Caco-2 (cell line): ENCODE data around the gene NOVA2. TPM values are rescaled to one million over a fixed set of nuclear protein-coding genes. Genes with fewer than 3 reads are reported as not detected.

Experiments
- BruUV-seq: library from RNA; stranded (reverse); fragments of 400-500 nt; replicated peaks from 2 replicates; lab custom pipeline; 2021; lab: Mats Ljungman, UMichigan
- CTCF ChIA-PET: fragments of 300-600 bp; sonication (Branson Sonifier 250); formaldehyde crosslinking; loops from one replicate; lab custom pipeline; 2022; ENCODE audit warnings: antibody characterized with exemption; lab: Charles Lee
- POLR2A ChIA-PET: fragments of 300-600 bp; sonication (Branson Sonifier 250); formaldehyde crosslinking; loops from one replicate; lab custom pipeline; 2022; ENCODE audit warnings: antibody characterized with exemption; lab: Charles Lee
- DNase-seq, 2 experiments: peaks; one replicate each; pipeline versions ENCODE4 v3.0.0 to v3.0.0-alpha.2; 2020 to 2022
- H3K27me3 ChIP-seq: replicated peaks from 2 replicates; pipeline ENCODE4 v1.6.0; 2011; ENCODE audit warnings: low read length; ENCODE audit not compliant: control insufficient read depth, insufficient read depth
- H3K36me3 ChIP-seq: 2 replicates; pipeline ENCODE4 v1.5.1; 2011; ENCODE audit warnings: low read length; ENCODE audit not compliant: control insufficient read depth, insufficient read depth
- H3K4me1 ChIP-seq: fragments of 250-450 bp; sonication (Bioruptor Pico); 2 replicates; pipeline ENCODE4 v1.5.1; 2020; ENCODE audit warnings: mild to moderate bottlenecking
- H3K4me3 ChIP-seq: 2 replicates; pipeline ENCODE4 v1.5.1; 2011; ENCODE audit warnings: low read depth, mild to moderate bottlenecking, control low read depth, low read length
- H3K9me3 ChIP-seq: fragments of 250-450 bp; sonication (Bioruptor Pico); 2 replicates; pipeline ENCODE4 v1.5.1; 2020; ENCODE audit warnings: mild to moderate bottlenecking, moderate library complexity
- H3K27ac Mint-ChIP-seq: one replicate; pipeline ENCODE4 v1.8.0; 2022; ENCODE audit warnings: mixed read lengths; ENCODE audit not compliant: unreplicated experiment
- H3K27me3 Mint-ChIP-seq: one replicate; pipeline ENCODE4 v1.8.0; 2022; ENCODE audit warnings: mixed read lengths; ENCODE audit not compliant: insufficient read depth, unreplicated experiment
- H3K36me3 Mint-ChIP-seq: one replicate; pipeline ENCODE4 v1.8.0; 2022; ENCODE audit warnings: mild to moderate bottlenecking, mixed read lengths; ENCODE audit not compliant: insufficient read depth, unreplicated experiment
- H3K4me1 Mint-ChIP-seq: one replicate; pipeline ENCODE4 v1.8.0; 2022; ENCODE audit warnings: low read depth, mixed read lengths; ENCODE audit not compliant: unreplicated experiment
- H3K4me3 Mint-ChIP-seq: one replicate; pipeline ENCODE4 v1.8.0; 2022; ENCODE audit warnings: mild to moderate bottlenecking, moderate library complexity, mixed read lengths; ENCODE audit not compliant: unreplicated experiment
- H3K9me3 Mint-ChIP-seq: one replicate; pipeline ENCODE4 v1.8.0; 2022; ENCODE audit warnings: mixed read lengths; ENCODE audit not compliant: unreplicated experiment
- intact Hi-C: fragments of 100-400 bp; cut with micrococcal nuclease; formaldehyde crosslinking; loops from one replicate; pipeline ENCODE4 v1.10.0; 2022; ENCODE audit not compliant: unreplicated experiment
- total RNA-seq: library from RNA; stranded (reverse); gene quantifications from 2 replicates; pipeline ENCODE4 v1.2.3, GENCODE V29; 2022
- TF ChIP-seq, protein P1 (sequence below), 2 experiments: fragments of 200-600 bp in 1 of 2; IDR thresholded peaks; 1 replicate in 1 of 2; 2 replicates in 1 of 2; pipeline versions ENCODE4 v1.5.1 to v1.8.0; 2011 to 2022; ENCODE audit warnings: antibody characterized with exemption in 1 of 2, control low read depth in 1 of 2, inconsistent platforms in 1 of 2, low read depth in 1 of 2, low read length in 1 of 2, mild to moderate bottlenecking in 1 of 2, moderate library complexity in 1 of 2; ENCODE audit not compliant: insufficient read depth in 1 of 2, severe bottlenecking in 1 of 2, unreplicated experiment in 1 of 2

The NOVA2 gene
- total RNA-seq, 1 experiment from 2014 or later = 0.05 TPM

DNA sequence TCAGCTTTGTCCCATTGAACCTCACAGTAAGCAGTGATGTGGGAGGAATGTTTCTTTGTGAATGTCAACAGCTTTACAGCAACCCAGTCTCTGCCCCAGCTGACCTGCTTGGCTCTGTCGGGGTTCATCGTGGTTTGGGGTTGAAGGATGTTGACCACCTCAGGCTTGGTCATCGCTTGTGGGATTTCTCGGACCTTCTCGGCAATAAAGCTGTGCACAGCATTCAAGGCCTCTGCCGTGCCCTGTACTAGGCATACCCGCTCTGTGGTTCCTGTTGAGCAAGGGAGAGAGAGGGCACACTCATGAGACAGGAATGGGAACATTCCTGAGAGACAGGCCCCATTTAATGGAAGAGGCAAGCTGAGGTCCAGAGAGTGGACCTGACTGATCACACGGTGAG is 20.0 kb downstream of the NOVA2 start:
- Mint-ChIP-seq H3K36me3 (no peaks in the 10 kb centered on the region), H3K27me3 (peaks cover 14% of the 10 kb centered on the region), H3K27ac (no peak overlapping the region), H3K9me3 (no peaks in the 10 kb centered on the region), H3K4me1 (peaks cover 7% of the 10 kb centered on the region), H3K4me3 (no peak overlapping the region)
- ChIA-PET CTCF (interaction anchor here (0.6 kb wide), 1 partner anchor 982 kb away, joined by 4 read pairs; no protein-coding TSS in a partner anchor), POLR2A (no interaction called here)
- TF ChIP-seq, protein P1, sequence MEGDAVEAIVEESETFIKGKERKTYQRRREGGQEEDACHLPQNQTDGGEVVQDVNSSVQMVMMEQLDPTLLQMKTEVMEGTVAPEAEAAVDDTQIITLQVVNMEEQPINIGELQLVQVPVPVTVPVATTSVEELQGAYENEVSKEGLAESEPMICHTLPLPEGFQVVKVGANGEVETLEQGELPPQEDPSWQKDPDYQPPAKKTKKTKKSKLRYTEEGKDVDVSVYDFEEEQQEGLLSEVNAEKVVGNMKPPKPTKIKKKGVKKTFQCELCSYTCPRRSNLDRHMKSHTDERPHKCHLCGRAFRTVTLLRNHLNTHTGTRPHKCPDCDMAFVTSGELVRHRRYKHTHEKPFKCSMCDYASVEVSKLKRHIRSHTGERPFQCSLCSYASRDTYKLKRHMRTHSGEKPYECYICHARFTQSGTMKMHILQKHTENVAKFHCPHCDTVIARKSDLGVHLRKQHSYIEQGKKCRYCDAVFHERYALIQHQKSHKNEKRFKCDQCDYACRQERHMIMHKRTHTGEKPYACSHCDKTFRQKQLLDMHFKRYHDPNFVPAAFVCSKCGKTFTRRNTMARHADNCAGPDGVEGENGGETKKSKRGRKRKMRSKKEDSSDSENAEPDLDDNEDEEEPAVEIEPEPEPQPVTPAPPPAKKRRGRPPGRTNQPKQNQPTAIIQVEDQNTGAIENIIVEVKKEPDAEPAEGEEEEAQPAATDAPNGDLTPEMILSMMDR (IDR thresholded peaks at IDR 0.05; ENCODE audit: insufficient read depth in 1 of 2, low read depth in 1 of 2, low read length in 1 of 2, severe bottlenecking in 1 of 2, unreplicated experiment in 1 of 2) = no peak
- Histone ChIP-seq H3K4me3 (no peak overlapping the region), H3K27me3 (no peaks in the 10 kb centered on the region; the same call in 1 of the 2 replicates), H3K36me3 (no peaks in the 10 kb centered on the region), H3K9me3 (no peaks in the 10 kb centered on the region), H3K4me1 (no peaks in the 10 kb centered on the region)
- no TSS peak for BruUV-seq
- intact Hi-C loops = no loop called here
- no peak for DNase-seq

DNA sequence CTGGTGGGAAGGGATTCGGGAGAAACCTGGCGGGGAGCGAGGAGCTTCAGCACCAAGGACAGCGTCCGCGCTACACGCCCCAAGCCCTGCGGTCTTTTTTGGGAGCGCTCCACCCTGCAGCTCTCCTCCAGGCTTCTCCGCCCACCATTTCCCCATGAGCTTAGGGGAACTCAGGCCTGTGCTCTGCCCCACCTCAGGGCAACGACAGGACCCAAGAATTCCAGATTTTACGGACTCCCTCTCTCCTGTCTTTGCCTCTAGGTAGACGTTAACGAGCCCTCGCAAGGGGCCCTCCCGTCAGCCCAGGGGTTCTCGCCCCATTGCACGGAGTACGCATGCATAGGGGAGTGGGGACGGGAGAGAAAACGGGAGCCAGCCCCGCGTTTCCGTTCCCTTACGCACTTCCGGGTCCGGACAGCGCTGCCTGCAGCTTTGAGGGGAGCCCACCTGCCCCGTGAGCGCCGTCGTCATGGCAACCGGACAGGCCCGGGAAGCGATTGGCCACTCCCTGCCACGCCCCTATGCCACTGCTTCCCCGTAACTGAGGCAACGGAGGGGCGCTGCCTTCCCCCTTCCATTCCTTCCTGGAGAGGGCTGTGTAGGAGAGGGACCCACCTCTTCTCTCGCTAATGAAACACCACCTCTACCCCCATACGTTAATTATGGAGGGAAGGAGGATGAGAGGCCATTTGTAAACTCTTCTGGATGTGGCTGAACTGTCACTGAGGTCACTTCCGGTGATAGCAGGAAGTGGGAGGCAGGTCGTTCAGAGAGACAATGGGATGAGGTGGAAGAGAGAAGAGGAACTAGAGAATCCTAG is 20.8 kb downstream of the NOVA2 start:
- no TSS peak for BruUV-seq

DNA sequence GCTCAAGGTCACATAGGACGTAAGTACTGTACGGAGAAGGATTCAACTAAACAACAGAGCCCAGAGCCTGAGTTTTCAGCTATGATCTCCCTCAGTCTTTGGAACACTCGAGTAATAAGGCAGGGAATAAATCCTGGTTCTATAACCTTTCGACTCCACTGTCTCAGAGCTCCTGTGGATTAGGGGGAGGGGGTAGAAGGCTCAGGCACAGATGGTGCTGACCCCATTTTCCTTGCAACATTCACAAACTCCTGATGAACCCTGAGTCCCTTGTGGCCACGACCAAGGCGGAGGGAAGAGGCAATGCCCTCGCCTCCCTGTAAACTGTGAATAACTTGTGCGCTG is 21.4 kb downstream of the NOVA2 start:
- H3K27me3 Mint-ChIP-seq = peaks cover 15% of the 10 kb centered on the region
- POLR2A ChIA-PET = no interaction called here
- CTCF ChIA-PET = interaction anchor here (1.2 kb wide), 1 partner anchor 8 kb away, joined by 3 read pairs; no protein-coding TSS in a partner anchor

More for the DNA sequence above, 20.8 kb downstream of the NOVA2 start:
- Mint-ChIP-seq H3K36me3 (no peaks in the 10 kb centered on the region), H3K9me3 (no peaks in the 10 kb centered on the region), H3K4me1 (peaks cover 7% of the 10 kb centered on the region), H3K27ac (no peak overlapping the region), H3K4me3 (peak overlapping the region; percentile 39), H3K27me3 (peaks cover 15% of the 10 kb centered on the region)
- no peaks in the 10 kb centered on the region for H3K36me3 ChIP-seq
- H3K4me1 ChIP-seq = no peaks in the 10 kb centered on the region
- peak; percentile 62 to 78 for DNase-seq
- no peaks in the 10 kb centered on the region for H3K9me3 ChIP-seq
- intact Hi-C loops = no loop called here
- CTCF ChIA-PET = interaction anchor here (1.2 kb wide), 1 partner anchor 8 kb away, joined by 3 read pairs; no protein-coding TSS in a partner anchor
- POLR2A ChIA-PET = no interaction called here
- TF ChIP-seq, protein P1 (IDR thresholded peaks at IDR 0.05; ENCODE audit: insufficient read depth in 1 of 2, low read depth in 1 of 2, low read length in 1 of 2, severe bottlenecking in 1 of 2, unreplicated experiment in 1 of 2) = no peak
- no peak overlapping the region for H3K4me3 ChIP-seq
- H3K27me3 ChIP-seq = no peaks in the 10 kb centered on the region; the same call in 1 of the 2 replicates

More for the DNA sequence above, 21.4 kb downstream of the NOVA2 start:
- Histone ChIP-seq H3K4me3 (no peak overlapping the region), H3K36me3 (no peaks in the 10 kb centered on the region), H3K4me1 (no peaks in the 10 kb centered on the region), H3K27me3 (no peaks in the 10 kb centered on the region; the same call in 1 of the 2 replicates), H3K9me3 (no peaks in the 10 kb centered on the region)
- Mint-ChIP-seq H3K4me1 (peaks cover 7% of the 10 kb centered on the region), H3K9me3 (peaks cover under 1% of the 10 kb centered on the region), H3K4me3 (no peak overlapping the region), H3K36me3 (no peaks in the 10 kb centered on the region), H3K27ac (no peak overlapping the region)
- intact Hi-C loops = no loop called here
- TF ChIP-seq, protein P1 (IDR thresholded peaks at IDR 0.05; ENCODE audit: insufficient read depth in 1 of 2, low read depth in 1 of 2, low read length in 1 of 2, severe bottlenecking in 1 of 2, unreplicated experiment in 1 of 2) = no peak
- no TSS peak for BruUV-seq
- no peak for DNase-seq
